Measurements from ENCODE around the gene PLP1. TPM values are rescaled to one million over a fixed set of nuclear protein-coding genes. Genes with fewer than 3 reads are reported as not detected.

The PLP1 gene
- polyA plus RNA-seq, 1 of the 3 experiments (the other 2 are of a cell fraction), result 0.90 TPM

GRCh38 chrX:103737696-103738095 lies 38.9 kb upstream of the PLP1 start:
- H3K36me3 ChIP-seq (replicated peaks in 1 of 2; ENCODE audit: control insufficient read depth in 1 of 2, insufficient read depth in 2 of 2, low read length in 1 of 2), result no peaks in the 10 kb centered on the region
- H3F3A ChIP-seq (replicated peaks; ENCODE audit: insufficient read depth), result no peaks in the 10 kb centered on the region
- no peaks in the 10 kb centered on the region for H3K79me2 ChIP-seq (ENCODE audit: insufficient read depth)
- TF ChIP-seq USF2 (IDR thresholded peaks at IDR 0.05; ENCODE audit: borderline replicate concordance, low read depth, low read length), result no peak
- no peak for TF ChIP-seq RXRA (IDR thresholded peaks at IDR 0.05; ENCODE audit: borderline replicate concordance, low read depth)
- TF ChIP-seq ZBTB33 (IDR thresholded peaks at IDR 0.05; ENCODE audit: borderline replicate concordance, low read depth), result no peak
- no peak for TF ChIP-seq FOXJ3 (CRISPR knock-in tag; IDR thresholded peaks at IDR 0.05)
- TF ChIP-seq CHD2 (IDR thresholded peaks at IDR 0.05; ENCODE audit: low read length, partially characterized antibody), result no peak
- TF ChIP-seq TEAD4 (IDR thresholded peaks at IDR 0.05; ENCODE audit: borderline replicate concordance, insufficient read depth), result no peak
- no peak for TF ChIP-seq SIN3A (IDR thresholded peaks at IDR 0.05; ENCODE audit: borderline replicate concordance, low read depth, low read length)
- no peak for TF ChIP-seq FOSL2 (IDR thresholded peaks at IDR 0.05; ENCODE audit: borderline replicate concordance, low read depth)
- TF ChIP-seq IRF3 (IDR thresholded peaks at IDR 0.05; ENCODE audit: low read depth, low read length), result no peak
- TF ChIP-seq ELF1 (IDR thresholded peaks at IDR 0.05), result no peak
- TF ChIP-seq SMC3 (IDR thresholded peaks at IDR 0.05; ENCODE audit: low read depth, low read length), result no peak
- TF ChIP-seq, protein P1, sequence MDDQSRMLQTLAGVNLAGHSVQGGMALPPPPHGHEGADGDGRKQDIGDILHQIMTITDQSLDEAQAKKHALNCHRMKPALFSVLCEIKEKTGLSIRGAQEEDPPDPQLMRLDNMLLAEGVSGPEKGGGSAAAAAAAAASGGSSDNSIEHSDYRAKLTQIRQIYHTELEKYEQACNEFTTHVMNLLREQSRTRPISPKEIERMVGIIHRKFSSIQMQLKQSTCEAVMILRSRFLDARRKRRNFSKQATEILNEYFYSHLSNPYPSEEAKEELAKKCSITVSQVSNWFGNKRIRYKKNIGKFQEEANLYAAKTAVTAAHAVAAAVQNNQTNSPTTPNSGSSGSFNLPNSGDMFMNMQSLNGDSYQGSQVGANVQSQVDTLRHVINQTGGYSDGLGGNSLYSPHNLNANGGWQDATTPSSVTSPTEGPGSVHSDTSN (IDR thresholded peaks at IDR 0.05), result no peak
- TF ChIP-seq NRF1 (IDR thresholded peaks at IDR 0.05; ENCODE audit: low read depth, low read length), result no peak
- TF ChIP-seq, protein P2, sequence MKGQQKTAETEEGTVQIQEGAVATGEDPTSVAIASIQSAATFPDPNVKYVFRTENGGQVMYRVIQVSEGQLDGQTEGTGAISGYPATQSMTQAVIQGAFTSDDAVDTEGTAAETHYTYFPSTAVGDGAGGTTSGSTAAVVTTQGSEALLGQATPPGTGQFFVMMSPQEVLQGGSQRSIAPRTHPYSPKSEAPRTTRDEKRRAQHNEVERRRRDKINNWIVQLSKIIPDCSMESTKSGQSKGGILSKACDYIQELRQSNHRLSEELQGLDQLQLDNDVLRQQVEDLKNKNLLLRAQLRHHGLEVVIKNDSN (IDR thresholded peaks at IDR 0.05; ENCODE audit: borderline replicate concordance, low read depth), result no peak
- no peak for TF ChIP-seq GATA2 (CRISPR knock-in tag; IDR thresholded peaks at IDR 0.05)
- no peak for TF ChIP-seq YY1 (IDR thresholded peaks at IDR 0.05; ENCODE audit: low read depth)
- no peak for TF ChIP-seq MXI1 (IDR thresholded peaks at IDR 0.05; ENCODE audit: low read depth, low read length)
- H3K4me2 ChIP-seq, result no peak overlapping the region
- no peak overlapping the region for H3K27ac ChIP-seq (ENCODE audit: low read depth in 2 of 2, low read length in 1 of 2)
- peaks cover 0 to 4% of the 10 kb centered on the region in 2 experiments; a peak in 1 of 4 replicates for H3K4me1 ChIP-seq (ENCODE audit: control insufficient read depth in 1 of 2, insufficient read depth in 2 of 2, low read depth in 1 of 2, low read length in 1 of 2)
- CTCF ChIA-PET, result interaction anchor here (1.1 to 1.5 kb wide), 2 partner anchors 9 to 26 kb away, joined by 3 to 5 read pairs; no protein-coding TSS in a partner anchor
- no peaks in the 10 kb centered on the region for H3K9me2 ChIP-seq
- no peak overlapping the region for H3K4me3 ChIP-seq (ENCODE audit: low read depth in 2 of 2, low read length in 1 of 2)
- POLR2A ChIA-PET, result no interaction called here
- no peak overlapping the region for H2AFZ ChIP-seq (ENCODE audit: low read depth)
- H4K20me1 ChIP-seq (ENCODE audit: insufficient read depth), result no peaks in the 10 kb centered on the region
- H3K9me3 ChIP-seq, result no peaks in the 10 kb centered on the region
- H3K27me3 ChIP-seq (ENCODE audit: insufficient read depth), result no peaks in the 10 kb centered on the region; the same call in 1 of the 2 replicates
- H3K9ac ChIP-seq, result no peak overlapping the region
- no peak for DNase-seq
